ENCODE results near the gene LRRC59. TPM values are rescaled to one million over a fixed set of nuclear protein-coding genes. Genes with fewer than 3 reads are reported as not detected.

Gene LRRC59
- total and polyA plus RNA-seq, 2 of the 13 experiments (the other 11 are each of a cell fraction or from before 2014, with no cell fraction given), result 87.3 to 222 TPM

GRCh38 chr17:50428831-50429424, 31.6 kb upstream of the LRRC59 start (continued):
- TF ChIP-seq KLF12 (CRISPR knock-in tag; IDR thresholded peaks at IDR 0.05; ENCODE audit: borderline replicate concordance) (no peak), ZNF740 (CRISPR knock-in tag; IDR thresholded peaks at IDR 0.05) (no peak), SOX5 (CRISPR knock-in tag; IDR thresholded peaks at IDR 0.05; ENCODE audit: borderline replicate concordance) (peak; percentile 93), FOXK2 (IDR thresholded peaks at IDR 0.05) (peak; percentile 45; the same call in 1 of the 2 replicates), ZNF33B (CRISPR knock-in tag; IDR thresholded peaks at IDR 0.05) (peak; percentile 57; the same call in 1 of the 2 replicates), REST (IDR thresholded peaks at IDR 0.05; ENCODE audit: borderline replicate concordance in 1 of 2, low read depth in 1 of 2, low read length in 2 of 2) (peak in 1 of 2 experiments; percentile 20; a peak in 1 of 4 replicates), ZNF7 (CRISPR knock-in tag; IDR thresholded peaks at IDR 0.05) (peak; percentile 35; the same call in 1 of the 2 replicates), DZIP1 (CRISPR knock-in tag; IDR thresholded peaks at IDR 0.05) (no peak), ZMYM2 (CRISPR knock-in tag; IDR thresholded peaks at IDR 0.05) (no peak), GMEB2 (CRISPR knock-in tag; IDR thresholded peaks at IDR 0.05; ENCODE audit: low read depth) (no peak), ZBTB34 (CRISPR knock-in tag; IDR thresholded peaks at IDR 0.05) (peak; percentile 99), SRSF1 (optimal IDR thresholded peaks at IDR 0.05; ENCODE audit: low read depth, low read length) (no peak), ZMAT3 (CRISPR knock-in tag; conservative IDR thresholded peaks at IDR 0.05) (no peak), SUZ12 (IDR thresholded peaks at IDR 0.05; ENCODE audit: low read depth, low read length) (no peak), FOXO1 (CRISPR knock-in tag; IDR thresholded peaks at IDR 0.05) (peak; percentile 97), MIXL1 (CRISPR knock-in tag; IDR thresholded peaks at IDR 0.05) (peak; percentile 96), ZNF83 (CRISPR knock-in tag; IDR thresholded peaks at IDR 0.05; ENCODE audit: borderline replicate concordance) (no peak; the same call in 1 of the 2 replicates), ZNF598 (CRISPR knock-in tag; IDR thresholded peaks at IDR 0.05; ENCODE audit: borderline replicate concordance) (no peak), PAWR (CRISPR knock-in tag; IDR thresholded peaks at IDR 0.05; ENCODE audit: borderline replicate concordance) (no peak)

All from HepG2 (cell line).